ENCODE data around the gene RFX4.

- no peak for TF ChIP-seq CTCF (IDR thresholded peaks at IDR 0.05)
- TF ChIP-seq POLR2A (IDR thresholded peaks at IDR 0.05): no peak
These were observed 186.3 kb downstream of the RFX4 start for GRCh38 chr12:106769078-106769477.
